ENCODE results near the gene ZFYVE26. TPM values are rescaled to one million over a fixed set of nuclear protein-coding genes. Genes with fewer than 3 reads are reported as not detected.

The ZFYVE26 gene
- total RNA-seq, 1 experiment from 2014 or later: 19.9 TPM

- no peaks in the 10 kb centered on the region for H3K9me3 ChIP-seq (ENCODE audit: control insufficient read depth, low read depth, low read length)
- peaks cover 28 to 62% (median 58%) of the 10 kb centered on the region in 3 experiments; a peak in 6 of 7 replicates for H3K36me3 Mint-ChIP-seq (ENCODE audit: insufficient read depth in 1 of 3, low read depth in 3 of 3)
- no peak overlapping the region for H4K5ac ChIP-seq (ENCODE audit: insufficient read length, low read depth, low read length)
Measured at GRCh38 chr14:67749341-67750084, 66.9 kb downstream of the ZFYVE26 start.

More at GRCh38 chr14:67749341-67750084, 66.9 kb downstream of the ZFYVE26 start:
- no peak overlapping the region for H3K56ac ChIP-seq (ENCODE audit: insufficient read length, low read depth, low read length)
- H3K27ac ChIP-seq (ENCODE audit: insufficient read length, low read depth, low read length): no peak overlapping the region
- H2BK15ac ChIP-seq (ENCODE audit: low read depth, low read length): no peak overlapping the region
- no peaks in the 10 kb centered on the region for H3K27me3 ChIP-seq (ENCODE audit: insufficient read depth, low read length)
- no peaks in the 10 kb centered on the region for H3K27me3 Mint-ChIP-seq (ENCODE audit: low read depth)
- H3K4me2 ChIP-seq (ENCODE audit: insufficient read depth, insufficient read length, low read length): no peak overlapping the region
- no peak overlapping the region for H2BK12ac ChIP-seq (ENCODE audit: insufficient read length, low read depth, low read length)
- no peak overlapping the region for H2BK120ac ChIP-seq (ENCODE audit: low read depth, low read length, poor library complexity, severe bottlenecking)
- no peak overlapping the region for H3T11ph ChIP-seq (ENCODE audit: low read length)
- no peak overlapping the region for H3K18ac ChIP-seq (ENCODE audit: insufficient read length, low read depth, low read length)
- H3K79me2 ChIP-seq (ENCODE audit: insufficient read depth, low read length): no peaks in the 10 kb centered on the region; the same call in 1 of the 2 replicates
- H3K4me1 Mint-ChIP-seq: no peaks in the 10 kb centered on the region
- no peak overlapping the region for H3K14ac ChIP-seq (ENCODE audit: insufficient read depth, low read length)
- H2AK5ac ChIP-seq (ENCODE audit: insufficient read length, low read length): no peak overlapping the region
- no peak overlapping the region for H2BK5ac ChIP-seq (ENCODE audit: insufficient read length, low read length)
- H3K27ac Mint-ChIP-seq: no peak overlapping the region
- H3K23me2 ChIP-seq (ENCODE audit: insufficient read length, low read depth, low read length, poor library complexity, severe bottlenecking): no peaks in the 10 kb centered on the region
- no peak for TF ChIP-seq CTCF (conservative IDR thresholded peaks at IDR 0.05)
- no peaks in the 10 kb centered on the region for H3K79me1 ChIP-seq (ENCODE audit: insufficient read depth, low read depth, low read length, poor library complexity, severe bottlenecking)
- H3K4me1 ChIP-seq (ENCODE audit: insufficient read depth, low read length): no peaks in the 10 kb centered on the region
- H3K9me3 Mint-ChIP-seq: no peaks in the 10 kb centered on the region
- H4K8ac ChIP-seq (replicated peaks; ENCODE audit: insufficient read length, low read depth, low read length): no peak overlapping the region
- H3K4ac ChIP-seq (ENCODE audit: low read depth, low read length): no peak overlapping the region
- H4K91ac ChIP-seq (ENCODE audit: insufficient read length, low read depth, low read length): no peak overlapping the region
- no peak overlapping the region for H3K4me3 Mint-ChIP-seq
- H3K9ac ChIP-seq (ENCODE audit: extremely low read depth, insufficient read length, low read length): no peak overlapping the region
- no peaks in the 10 kb centered on the region for H4K20me1 ChIP-seq (ENCODE audit: control insufficient read depth, insufficient read depth, insufficient read length)
- no peak overlapping the region for H2AFZ ChIP-seq (ENCODE audit: low read length)
- H2BK20ac ChIP-seq (ENCODE audit: low read depth, low read length, poor library complexity, severe bottlenecking): no peak overlapping the region
- WGBS (ENCODE audit: extremely low coverage, insufficient read length, low lambda C conversion rate): no CpG with 5 or more reads among the region's 6 CpGs
- no peak overlapping the region for H3K23ac ChIP-seq (ENCODE audit: insufficient read length, low read depth, low read length)
- no peak for DNase-seq

Measured in H9 (cell line).